GM18858 (cell line): ENCODE results near the gene EEF1AKMT3.

ENCODE experiments used
- ATAC-seq: cut with Tn5 transposase; IDR thresholded peaks from one replicate; pipeline ENCODE4 v1.9.1; 2021; ENCODE audit not compliant: unreplicated experiment

EEF1AKMT3 gene

DNA sequence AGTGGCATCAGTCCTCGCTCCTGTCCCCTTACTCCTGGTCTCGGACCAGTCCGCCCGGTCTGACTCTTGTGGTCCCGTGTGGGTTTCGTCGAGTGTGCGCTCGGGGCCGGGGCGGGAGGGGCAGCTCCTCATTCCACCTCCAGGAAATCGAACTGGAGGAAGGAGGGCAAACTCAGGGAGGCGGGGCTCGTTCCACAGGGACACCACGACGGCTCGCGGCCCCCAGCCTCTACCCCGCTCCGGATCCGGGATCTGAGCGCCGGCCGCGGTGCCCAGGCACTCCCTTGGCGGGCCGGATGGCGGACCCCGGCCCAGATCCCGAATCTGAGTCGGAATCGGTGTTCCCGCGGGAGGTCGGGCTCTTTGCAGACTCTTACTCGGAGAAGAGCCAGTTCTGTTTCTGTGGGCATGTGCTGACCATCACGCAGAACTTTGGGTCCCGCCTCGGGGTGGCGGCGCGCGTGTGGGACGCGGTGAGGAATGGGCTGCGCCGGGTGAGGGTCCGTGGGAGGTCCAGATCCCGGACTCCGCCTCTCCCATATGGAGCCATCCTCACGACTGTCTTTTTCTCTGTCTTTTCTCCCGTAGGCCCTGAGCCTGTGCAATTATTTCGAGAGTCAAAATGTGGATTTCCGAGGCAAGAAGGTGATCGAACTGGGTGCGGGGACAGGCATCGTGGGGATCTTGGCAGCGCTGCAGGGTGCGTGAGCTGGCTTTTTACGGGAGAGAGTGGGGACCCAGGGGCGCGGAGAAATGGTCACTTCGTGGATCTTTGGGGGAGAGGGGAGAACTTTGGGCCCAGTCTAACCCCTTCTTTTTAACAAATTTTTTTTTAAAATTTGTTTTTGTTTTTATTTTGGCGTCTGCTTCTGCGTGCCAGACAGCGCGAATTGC, at the start of gene EEF1AKMT3:
EEF1AKMT3 (plus strand) TSS at position 186 of the 894 bp plus-strand sequence; CDS start at position 297, 111 bp downstream.
- no peak for ATAC-seq

- ATAC-seq = no peak
Measured at GRCh38 chr12:57722716-57723629, 49.4 kb upstream of the EEF1AKMT3 start.

- no peak for ATAC-seq
Measured at GRCh38 chr12:57723630-57723962, 48.8 kb upstream of the EEF1AKMT3 start.

- ATAC-seq = no peak
Measured at GRCh38 chr12:57724003-57724935, 48.1 kb upstream of the EEF1AKMT3 start.

GRCh38 chr12:57724936-57725740, 47.3 kb upstream of the EEF1AKMT3 start:
- no peak for ATAC-seq

- no peak for ATAC-seq
Measured at GRCh38 chr12:57725851-57726150, 46.6 kb upstream of the EEF1AKMT3 start.

DNA sequence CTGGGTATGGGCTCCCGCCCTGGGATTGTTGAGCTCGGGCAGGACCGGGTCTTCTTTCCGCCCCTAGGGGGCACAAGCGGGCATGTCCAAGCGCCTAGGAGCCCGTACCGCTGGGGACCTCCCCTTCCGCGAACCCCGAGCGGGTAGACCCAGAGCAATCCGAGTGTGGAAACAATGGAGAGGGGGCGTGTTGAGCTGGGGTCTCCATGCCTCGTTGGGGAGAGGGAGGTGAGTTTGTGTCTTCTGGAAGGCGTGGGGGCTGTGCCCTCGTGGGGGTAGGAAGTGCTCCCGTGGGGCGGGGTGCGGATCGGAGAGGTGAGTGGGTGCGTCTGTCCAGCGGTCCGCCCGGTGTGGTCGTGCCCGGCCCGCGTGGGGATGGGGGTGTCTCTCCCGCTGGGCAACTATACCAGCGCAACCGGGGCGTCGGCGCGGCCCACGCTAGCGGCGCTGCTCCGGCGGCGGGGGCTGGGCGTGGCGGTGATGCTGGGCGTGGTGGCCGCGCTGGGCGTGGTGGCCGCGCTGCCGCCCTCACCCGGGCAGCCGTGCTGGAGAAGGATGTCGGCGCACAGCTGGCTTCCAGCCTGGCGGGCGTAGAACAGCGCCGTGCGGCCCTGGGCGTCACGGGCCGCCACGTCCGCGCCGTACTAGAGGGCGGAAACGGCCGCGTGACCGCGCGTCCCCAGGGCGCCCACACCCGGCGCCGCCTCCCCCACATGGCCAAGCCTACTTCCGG, 46.1 kb upstream of the EEF1AKMT3 start:
- ATAC-seq = no peak

DNA sequence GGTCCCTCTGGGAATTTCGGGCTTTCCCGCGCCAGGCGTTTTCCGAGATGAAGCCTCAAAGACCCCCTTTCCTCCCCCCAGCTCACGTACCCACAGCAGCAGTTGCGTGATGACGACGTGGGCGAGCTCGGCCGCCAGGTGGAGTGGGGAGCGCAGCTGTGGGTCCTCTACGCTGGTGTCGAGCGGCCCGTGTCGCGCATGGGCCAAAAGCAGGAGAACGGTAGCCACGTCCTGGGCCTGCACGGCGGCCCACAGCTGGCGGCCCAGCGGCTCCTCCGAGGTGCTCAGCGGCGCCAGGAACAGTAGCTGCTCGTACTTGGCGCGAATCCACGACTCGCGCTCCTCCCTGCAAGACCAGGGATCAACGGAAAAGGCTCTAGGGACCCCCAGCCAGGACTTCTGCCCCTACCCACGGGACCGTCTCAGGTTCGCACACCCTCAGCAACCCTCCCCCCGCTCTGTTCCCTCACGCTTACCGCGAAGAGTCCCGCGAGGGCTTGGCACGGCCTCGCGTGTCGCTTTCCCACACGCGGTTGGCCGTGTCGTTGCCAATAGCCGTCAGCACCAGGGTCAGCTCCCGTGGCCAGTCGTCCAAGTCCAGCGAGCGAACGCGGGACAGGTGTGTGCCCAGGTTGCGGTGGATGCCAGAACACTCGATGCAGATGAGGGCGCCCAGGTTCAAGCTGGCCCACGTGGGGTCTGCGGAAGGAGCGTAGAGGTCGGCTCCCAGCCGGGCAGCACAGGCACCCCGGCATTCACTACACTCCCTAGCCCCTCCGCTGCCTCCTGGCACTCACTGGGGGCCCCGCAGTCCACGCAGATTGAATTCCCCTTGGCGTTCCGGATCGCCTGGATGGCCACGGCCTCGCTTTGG, 45.3 kb upstream of the EEF1AKMT3 start:
- ATAC-seq = no peak

DNA sequence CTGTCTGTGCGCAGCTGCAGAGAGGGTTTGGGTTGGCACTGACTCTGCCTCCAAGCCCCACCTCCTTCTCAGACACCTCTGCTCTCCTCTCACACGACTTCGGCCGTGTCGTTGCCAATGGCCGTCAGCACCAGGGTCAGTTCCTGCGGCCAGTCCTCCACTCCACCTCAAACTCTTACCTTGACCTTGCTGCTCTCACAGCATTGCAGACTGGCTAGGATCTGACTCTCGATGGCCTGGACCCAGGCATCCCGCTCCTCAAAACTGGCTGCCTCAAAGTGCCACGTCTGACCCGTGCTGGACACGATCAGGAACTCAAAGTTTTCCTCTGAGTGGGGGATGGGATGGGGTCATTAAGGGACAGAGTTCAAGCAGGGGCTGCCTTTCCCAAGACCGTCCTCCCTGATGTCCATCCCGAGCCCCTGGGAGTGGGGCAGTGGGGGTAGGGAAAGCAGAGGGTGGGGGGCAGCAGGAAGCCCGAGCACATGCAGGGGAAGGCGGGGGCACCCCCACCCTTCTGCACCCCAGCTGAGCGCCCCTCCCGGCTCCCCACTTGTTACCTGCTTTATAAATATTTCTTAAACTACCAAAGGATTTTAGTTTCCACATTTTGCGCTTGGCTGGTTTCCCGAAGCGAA, 44.5 kb upstream of the EEF1AKMT3 start:
- no peak for ATAC-seq

- no peak for ATAC-seq
Measured at GRCh38 chr12:57729321-57729844, 43.0 kb upstream of the EEF1AKMT3 start.

GRCh38 chr12:57730336-57731067, 41.9 kb upstream of the EEF1AKMT3 start:
- ATAC-seq = no peak

DNA sequence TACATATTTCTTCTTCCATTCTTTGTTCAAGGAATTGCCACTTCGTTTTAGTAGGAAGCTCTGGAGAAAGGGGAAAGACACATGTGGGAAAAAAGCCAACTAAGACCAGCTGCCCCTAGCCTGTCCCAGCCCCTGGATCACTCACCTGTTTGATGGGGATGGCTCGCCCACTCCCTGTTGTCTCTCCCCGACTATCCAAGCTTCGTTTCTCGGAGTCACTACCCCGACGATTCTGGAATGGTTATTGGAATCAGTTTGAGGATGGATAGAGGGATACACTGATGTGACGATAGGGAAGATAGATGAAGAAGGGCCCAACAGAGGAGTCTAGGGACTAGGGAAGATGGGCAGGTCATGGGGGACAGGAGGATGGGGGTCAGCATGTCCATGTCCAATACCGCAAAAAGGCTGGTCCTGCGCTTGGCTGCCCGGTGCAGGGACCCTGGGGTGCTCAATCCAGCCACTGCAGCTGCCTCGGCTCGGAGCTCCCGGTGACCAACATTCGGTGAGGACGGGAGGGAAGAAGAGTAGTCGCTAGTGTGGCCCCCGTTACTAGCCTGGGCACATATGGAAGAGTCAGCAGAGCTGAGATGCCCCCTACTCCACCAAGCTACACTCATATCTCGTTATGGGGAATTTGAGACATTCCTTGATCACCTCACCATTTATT, 40.9 kb upstream of the EEF1AKMT3 start:
- no peak for ATAC-seq

- ATAC-seq = no peak
Measured at GRCh38 chr12:57732270-57732669, 40.1 kb upstream of the EEF1AKMT3 start.

DNA sequence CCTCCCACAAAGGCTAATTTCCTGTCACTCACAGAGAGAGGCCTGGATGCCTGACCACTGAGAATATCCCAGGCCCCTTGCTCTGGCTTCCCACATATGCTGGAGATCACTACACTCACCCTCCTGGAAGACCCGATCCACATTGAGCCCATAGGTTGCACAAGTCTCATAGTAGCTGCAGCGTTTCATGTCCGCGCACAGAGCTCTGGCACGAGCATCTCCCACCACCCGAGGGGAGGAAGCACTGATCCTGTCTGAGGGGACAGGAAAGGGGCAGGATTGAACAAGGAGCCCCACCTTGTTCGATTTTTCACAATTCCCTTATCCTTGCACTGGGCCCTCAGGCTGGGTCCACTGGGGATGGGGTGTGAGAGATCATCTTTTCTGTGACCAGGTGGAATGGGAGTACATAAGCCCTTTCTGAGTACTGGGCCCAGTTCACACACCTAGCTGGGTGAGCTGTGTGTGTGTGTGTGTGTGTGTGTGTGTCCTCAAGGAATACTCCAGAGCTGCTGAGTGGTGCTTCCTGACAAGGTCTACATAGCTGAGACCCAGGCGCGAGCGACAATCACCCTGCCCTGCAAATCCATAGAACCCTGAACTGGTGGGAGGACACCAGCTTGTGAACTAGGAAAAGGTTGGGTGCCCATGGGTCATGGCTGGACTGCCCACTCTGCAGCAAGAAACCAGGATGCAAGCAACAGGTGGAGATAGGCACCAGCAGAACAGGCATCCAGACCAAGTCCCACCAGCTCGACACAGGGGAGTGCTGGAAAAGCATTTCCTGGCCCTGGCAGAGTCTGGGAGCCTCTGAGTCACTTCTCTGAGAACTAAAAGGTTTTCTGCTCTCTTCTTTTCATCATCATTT, 39.5 kb upstream of the EEF1AKMT3 start:
- ATAC-seq = no peak

DNA sequence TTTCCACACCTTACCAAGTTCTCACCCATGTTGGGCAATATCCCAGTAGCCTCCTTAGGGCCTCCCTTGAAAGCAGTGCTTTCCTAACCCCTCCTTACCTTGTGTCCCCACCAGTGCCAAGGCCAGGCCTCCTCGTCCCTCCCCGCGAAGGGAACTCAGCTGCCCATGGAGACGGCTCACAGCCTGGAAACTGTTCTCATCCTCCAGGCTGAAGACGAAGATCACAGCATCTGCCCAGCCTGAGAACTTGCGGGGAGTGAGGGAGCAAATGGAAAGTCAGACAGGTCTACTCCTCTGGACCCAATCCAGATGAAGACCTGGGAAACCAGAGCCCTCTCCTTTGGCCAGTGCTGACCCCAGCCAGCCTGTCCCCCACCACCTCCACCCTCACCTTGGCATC, 38.5 kb upstream of the EEF1AKMT3 start:
- no peak for ATAC-seq

DNA sequence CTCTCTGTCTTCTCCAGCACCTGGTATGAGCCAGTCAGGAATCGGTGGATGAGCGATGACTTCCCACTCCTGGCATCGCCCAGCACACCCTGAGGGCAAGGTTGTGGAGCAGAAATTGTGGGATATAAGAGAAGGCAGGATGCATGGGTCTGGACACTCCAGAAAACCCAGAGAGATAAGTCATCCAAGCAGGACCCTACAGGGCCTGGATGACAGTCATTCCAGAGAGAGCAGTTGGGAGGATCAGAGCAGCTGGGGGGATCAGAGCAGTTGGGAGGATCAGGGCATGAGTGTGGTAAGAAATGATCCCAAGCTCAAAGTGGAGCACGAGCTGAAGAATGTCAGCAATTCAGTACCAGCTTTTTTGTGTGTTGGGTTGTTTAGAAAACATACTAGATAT, 37.8 kb upstream of the EEF1AKMT3 start:
- ATAC-seq = no peak
